ENCODE results near the gene RBM11.

The RBM11 gene

DNA sequence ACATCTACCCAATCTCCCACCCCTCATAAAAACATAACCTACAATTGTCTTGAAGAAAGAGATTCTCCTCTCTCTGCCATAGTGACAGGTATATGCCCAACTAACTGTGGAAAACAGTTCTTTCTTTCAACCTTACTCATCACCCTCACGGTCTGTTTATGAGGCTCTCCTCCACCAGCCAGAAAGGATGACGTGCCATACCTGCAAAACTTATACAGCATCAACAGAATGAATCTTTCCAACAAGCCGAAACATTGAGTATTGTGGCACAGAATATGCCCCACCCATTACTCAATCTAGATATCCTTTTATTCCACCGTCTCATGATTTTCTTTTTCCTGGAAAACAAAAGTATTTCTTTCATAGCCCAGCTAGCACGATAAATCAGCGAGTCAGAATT is 55.7 kb downstream of the RBM11 start:
- DNase-seq, result no peak

DNA sequence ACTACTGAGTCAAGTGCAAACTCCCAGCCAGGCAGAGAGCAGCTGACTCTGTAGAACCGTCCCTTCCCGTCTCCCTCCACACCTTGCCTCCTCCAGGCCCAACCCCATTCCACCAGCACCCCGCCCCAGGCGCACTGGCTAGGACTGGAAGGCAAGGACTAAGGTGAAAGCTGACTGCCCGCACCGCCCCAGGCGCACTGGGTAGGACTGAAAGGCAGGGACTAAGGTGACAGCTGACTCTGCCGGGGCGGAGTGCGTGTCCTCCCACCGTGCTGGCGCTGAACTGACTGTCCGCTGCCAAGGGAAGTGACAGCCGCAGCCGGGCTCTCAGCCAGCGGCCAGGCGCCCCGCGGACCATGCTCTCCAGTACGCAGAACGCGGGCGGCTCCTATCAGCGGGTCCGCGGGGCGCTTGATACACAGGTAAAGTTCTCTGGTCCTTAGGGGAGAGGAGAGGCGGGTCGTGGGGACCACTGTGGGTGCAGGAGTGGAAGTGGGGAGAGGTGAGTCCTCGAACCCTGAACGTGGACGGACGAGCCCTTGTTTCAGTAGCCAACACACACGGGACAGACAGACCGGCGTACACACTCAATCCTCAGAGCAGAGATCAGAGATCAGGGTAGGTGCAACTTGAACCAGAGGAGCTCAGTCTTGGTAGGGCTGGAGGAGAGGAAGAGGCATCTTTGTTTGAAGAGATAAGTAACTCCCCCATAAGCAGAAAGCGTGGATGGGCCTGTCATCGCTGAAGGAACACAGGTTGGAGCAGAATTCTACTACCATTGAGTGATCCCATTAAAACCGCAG is 58.0 kb downstream of the RBM11 start:
- DNase-seq, result no peak

DNA sequence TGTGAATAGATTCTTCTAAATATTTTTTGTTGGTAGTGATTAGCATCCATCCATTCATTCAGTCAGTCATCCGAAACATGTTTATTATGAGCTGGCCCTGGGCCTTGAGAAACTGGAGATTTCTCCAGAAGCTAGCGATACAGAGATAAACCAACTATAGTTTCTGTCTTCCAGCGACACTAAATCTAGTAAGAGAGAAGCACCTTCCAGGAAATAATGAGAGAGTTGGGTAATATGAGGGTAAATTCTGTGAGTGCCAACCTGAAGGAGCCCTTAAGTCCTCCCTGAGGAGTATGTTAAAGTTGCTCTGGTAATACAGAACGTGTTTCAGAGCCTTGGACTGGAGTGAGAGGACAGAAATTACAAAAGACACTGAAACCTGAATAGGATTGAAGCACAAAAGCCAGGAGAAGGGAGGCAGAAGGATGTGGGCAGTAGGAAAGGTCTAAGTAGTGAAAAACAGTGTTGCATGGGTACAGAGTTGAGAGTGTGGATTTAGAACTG is 59.8 kb downstream of the RBM11 start:
- no peak for DNase-seq
